RWPE2 (cell line): ENCODE results near the gene TAF10.

Experiments used
- ATAC-seq: fragments of 200-7000 bp; cut with Tn5 transposase; 3 replicates; pipeline ENCODE4 v1.9.1; 2021; ENCODE audit warnings: low read depth
- DNase-seq: peaks from one replicate; pipeline ENCODE4 v3.0.0-alpha.2; 2020; ENCODE audit warnings: low spot score
- H3K27ac ChIP-seq: fragments of 450-650 bp; 2 replicates; pipeline ENCODE4 v1.5.1; 2017; ENCODE audit warnings: mild to moderate bottlenecking; ENCODE audit not compliant: poor library complexity, severe bottlenecking
- H3K27me3 ChIP-seq: fragments of 250-450 bp; sonication (Bioruptor Pico); 2 replicates; pipeline ENCODE4 v1.5.1; 2021; ENCODE audit warnings: mild to moderate bottlenecking, moderate library complexity; ENCODE audit not compliant: insufficient read depth, poor library complexity, severe bottlenecking
- H3K36me3 ChIP-seq: fragments of 250-450 bp; sonication (Bioruptor Pico); 2 replicates; pipeline ENCODE4 v1.5.1; 2020; ENCODE audit warnings: low read depth, mild to moderate bottlenecking, moderate library complexity
- H3K4me1 ChIP-seq: fragments of 250-450 bp; sonication (Bioruptor Pico); 2 replicates; pipeline ENCODE4 v1.5.1; 2021; ENCODE audit warnings: mild to moderate bottlenecking, moderate library complexity; ENCODE audit not compliant: insufficient read depth, poor library complexity, severe bottlenecking
- H3K4me3 ChIP-seq: fragments of 250-450 bp; sonication (Bioruptor Pico); 2 replicates; pipeline ENCODE4 v1.5.1; 2021; ENCODE audit warnings: mild to moderate bottlenecking, moderate library complexity; ENCODE audit not compliant: severe bottlenecking
- H3K9me3 ChIP-seq: fragments of 250-450 bp; sonication (Bioruptor Pico); 2 replicates; pipeline ENCODE4 v1.5.1; 2021; ENCODE audit warnings: mild to moderate bottlenecking, moderate library complexity; ENCODE audit not compliant: severe bottlenecking
- CTCF ChIP-seq: fragments of 450-650 bp; IDR thresholded peaks from one replicate; pipeline ENCODE4 v1.5.1; 2017; ENCODE audit warnings: mild to moderate bottlenecking, moderate library complexity; ENCODE audit not compliant: poor library complexity, severe bottlenecking

TAF10 gene

GRCh38 chr11:6569706-6570105 is 42.3 kb downstream of the TAF10 start:
- no peaks in the 10 kb centered on the region for H3K36me3 ChIP-seq

GRCh38 chr11:6568191-6568918 is 43.7 kb downstream of the TAF10 start:
- Histone ChIP-seq H3K4me1 (no peaks in the 10 kb centered on the region), H3K27ac (no peak overlapping the region), H3K4me3 (no peak overlapping the region), H3K36me3 (no peaks in the 10 kb centered on the region), H3K9me3 (no peaks in the 10 kb centered on the region), H3K27me3 (no peaks in the 10 kb centered on the region)
- TF ChIP-seq CTCF, result no peak
- ATAC-seq (no peak), DNase-seq (no peak)

More at GRCh38 chr11:6569706-6570105, 42.3 kb downstream of the TAF10 start:
- DNase-seq, result no peak
- no peaks in the 10 kb centered on the region for H3K9me3 ChIP-seq
- H3K4me3 ChIP-seq, result no peak overlapping the region
- H3K27ac ChIP-seq, result no peak overlapping the region
- no peak for ATAC-seq
- no peak for TF ChIP-seq CTCF
- no peaks in the 10 kb centered on the region for H3K27me3 ChIP-seq
- no peaks in the 10 kb centered on the region for H3K4me1 ChIP-seq

- no peak overlapping the region for H3K27ac ChIP-seq
- no peak for TF ChIP-seq CTCF
- H3K4me1 ChIP-seq, result no peaks in the 10 kb centered on the region
- no peaks in the 10 kb centered on the region for H3K36me3 ChIP-seq
- ATAC-seq, result no peak
- no peaks in the 10 kb centered on the region for H3K27me3 ChIP-seq
- no peak overlapping the region for H3K4me3 ChIP-seq
- no peaks in the 10 kb centered on the region for H3K9me3 ChIP-seq
- no peak for DNase-seq
Observed at GRCh38 chr11:6567371-6567745, 44.7 kb downstream of the TAF10 start.

GRCh38 chr11:6566704-6567370 is 45.2 kb downstream of the TAF10 start:
- Histone ChIP-seq H3K9me3 (no peaks in the 10 kb centered on the region), H3K27me3 (no peaks in the 10 kb centered on the region), H3K4me3 (no peak overlapping the region), H3K36me3 (no peaks in the 10 kb centered on the region), H3K4me1 (no peaks in the 10 kb centered on the region), H3K27ac (no peak overlapping the region)
- ATAC-seq (no peak), DNase-seq (no peak)
- no peak for TF ChIP-seq CTCF
